Ishikawa (cell line): Measurements from ENCODE around the gene AMMECR1L.

Experiments used
- CEBPB ChIP-seq: IDR thresholded peaks from 2 replicates; pipeline ENCODE4 v1.6.1; 2012
- CREB1 ChIP-seq: IDR thresholded peaks from 2 replicates; pipeline ENCODE4 v1.6.1; 2012; ENCODE audit warnings: low read depth
- EGR1 ChIP-seq: IDR thresholded peaks from 2 replicates; pipeline ENCODE4 v1.6.1; 2012
- EP300 ChIP-seq: IDR thresholded peaks from 2 replicates; pipeline ENCODE4 v1.6.1; 2012; ENCODE audit warnings: borderline replicate concordance
- FOXM1 ChIP-seq: IDR thresholded peaks from 2 replicates; pipeline ENCODE4 v1.6.1; 2012; ENCODE audit warnings: low read depth, borderline replicate concordance
- NFIC ChIP-seq: IDR thresholded peaks from 2 replicates; pipeline ENCODE4 v1.6.1; 2012
- RAD21 ChIP-seq: IDR thresholded peaks from 2 replicates; pipeline ENCODE4 v1.6.1; 2012; ENCODE audit warnings: low read depth
- TAF1 ChIP-seq: IDR thresholded peaks from 2 replicates; pipeline ENCODE4 v1.6.1; 2012; ENCODE audit warnings: low read depth, mild to moderate bottlenecking
- TCF12 ChIP-seq: IDR thresholded peaks from 2 replicates; pipeline ENCODE4 v1.6.1; 2012; ENCODE audit warnings: low read depth
- TEAD4 ChIP-seq: IDR thresholded peaks from 2 replicates; pipeline ENCODE4 v1.6.1; 2012
- YY1 ChIP-seq: IDR thresholded peaks from 2 replicates; pipeline ENCODE4 v1.6.1; 2012; ENCODE audit warnings: low read depth
- ZBTB7A ChIP-seq: IDR thresholded peaks from 2 replicates; pipeline ENCODE4 v1.6.1; 2012; ENCODE audit warnings: low read depth
- TF ChIP-seq, protein P1 (sequence below): IDR thresholded peaks from 2 replicates; pipeline ENCODE4 v1.6.1; 2012; ENCODE audit warnings: low read depth, mild to moderate bottlenecking
- TF ChIP-seq, protein P2 (sequence below): IDR thresholded peaks from 2 replicates; pipeline ENCODE4 v1.6.1; 2012
- TF ChIP-seq, protein P3 (sequence below): IDR thresholded peaks from 2 replicates; pipeline ENCODE4 v1.6.1; 2012

The AMMECR1L gene

DNA sequence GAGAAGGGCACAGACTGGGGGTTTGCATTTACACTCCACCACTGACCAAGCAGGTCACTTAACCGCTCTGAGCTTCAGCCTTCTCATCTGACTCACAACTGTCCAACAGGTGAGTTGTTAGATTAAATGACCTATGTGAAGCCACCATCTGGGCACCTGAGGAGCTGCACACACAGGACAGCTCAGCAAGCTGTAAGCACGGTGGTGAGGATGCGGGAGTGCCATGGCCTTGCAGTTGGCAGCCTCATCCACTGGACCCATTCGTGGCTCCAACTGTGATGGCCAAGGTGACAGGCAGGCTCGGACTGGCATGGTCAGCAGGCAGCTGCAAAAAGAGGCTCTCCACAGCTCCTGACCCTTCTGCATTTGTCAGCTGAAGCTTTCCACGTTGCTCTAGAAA, 23.3 kb upstream of the AMMECR1L start:
- no peak for TF ChIP-seq TAF1
- TF ChIP-seq, protein P1, sequence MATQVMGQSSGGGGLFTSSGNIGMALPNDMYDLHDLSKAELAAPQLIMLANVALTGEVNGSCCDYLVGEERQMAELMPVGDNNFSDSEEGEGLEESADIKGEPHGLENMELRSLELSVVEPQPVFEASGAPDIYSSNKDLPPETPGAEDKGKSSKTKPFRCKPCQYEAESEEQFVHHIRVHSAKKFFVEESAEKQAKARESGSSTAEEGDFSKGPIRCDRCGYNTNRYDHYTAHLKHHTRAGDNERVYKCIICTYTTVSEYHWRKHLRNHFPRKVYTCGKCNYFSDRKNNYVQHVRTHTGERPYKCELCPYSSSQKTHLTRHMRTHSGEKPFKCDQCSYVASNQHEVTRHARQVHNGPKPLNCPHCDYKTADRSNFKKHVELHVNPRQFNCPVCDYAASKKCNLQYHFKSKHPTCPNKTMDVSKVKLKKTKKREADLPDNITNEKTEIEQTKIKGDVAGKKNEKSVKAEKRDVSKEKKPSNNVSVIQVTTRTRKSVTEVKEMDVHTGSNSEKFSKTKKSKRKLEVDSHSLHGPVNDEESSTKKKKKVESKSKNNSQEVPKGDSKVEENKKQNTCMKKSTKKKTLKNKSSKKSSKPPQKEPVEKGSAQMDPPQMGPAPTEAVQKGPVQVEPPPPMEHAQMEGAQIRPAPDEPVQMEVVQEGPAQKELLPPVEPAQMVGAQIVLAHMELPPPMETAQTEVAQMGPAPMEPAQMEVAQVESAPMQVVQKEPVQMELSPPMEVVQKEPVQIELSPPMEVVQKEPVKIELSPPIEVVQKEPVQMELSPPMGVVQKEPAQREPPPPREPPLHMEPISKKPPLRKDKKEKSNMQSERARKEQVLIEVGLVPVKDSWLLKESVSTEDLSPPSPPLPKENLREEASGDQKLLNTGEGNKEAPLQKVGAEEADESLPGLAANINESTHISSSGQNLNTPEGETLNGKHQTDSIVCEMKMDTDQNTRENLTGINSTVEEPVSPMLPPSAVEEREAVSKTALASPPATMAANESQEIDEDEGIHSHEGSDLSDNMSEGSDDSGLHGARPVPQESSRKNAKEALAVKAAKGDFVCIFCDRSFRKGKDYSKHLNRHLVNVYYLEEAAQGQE = no peak

DNA sequence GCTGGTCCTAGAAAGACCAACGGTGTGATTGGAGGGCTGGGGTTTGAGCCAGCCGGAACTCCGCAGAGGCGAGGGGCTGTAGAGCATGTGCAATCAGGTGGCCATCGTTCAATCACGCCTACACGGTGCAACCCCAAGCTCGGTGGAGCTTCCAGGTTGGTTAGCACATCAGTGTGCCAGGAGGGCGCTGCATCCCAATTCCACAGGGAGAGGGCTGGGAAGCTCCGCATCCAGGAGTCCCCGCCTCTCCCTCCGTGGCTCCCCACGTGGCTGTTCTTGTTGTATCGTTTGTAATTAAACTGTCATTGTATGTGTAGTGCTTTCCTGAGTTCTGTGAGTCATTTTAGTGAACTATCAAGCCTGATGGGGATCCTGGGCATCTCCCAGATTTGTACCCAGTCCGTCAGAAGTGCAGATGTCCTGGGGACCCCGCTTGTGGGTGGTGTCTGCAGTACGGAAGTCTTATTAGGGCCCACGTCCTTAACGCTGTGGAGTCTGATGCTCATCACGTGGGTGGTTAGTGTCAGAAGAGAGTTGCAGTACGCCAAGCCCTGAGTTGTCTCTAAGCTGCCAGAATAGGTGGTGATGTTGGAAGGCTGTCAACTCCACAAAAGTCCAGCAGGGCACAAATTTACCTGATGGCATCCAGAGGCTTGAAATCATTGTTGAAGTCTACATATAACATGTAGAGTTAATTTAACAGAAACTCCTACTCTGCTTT, 20.6 kb upstream of the AMMECR1L start:
- TF ChIP-seq RAD21 (no peak), CEBPB (no peak), TAF1 (no peak), TCF12 (no peak), EP300 (no peak), YY1 (no peak), EGR1 (no peak), ZBTB7A (no peak), NFIC (no peak), TEAD4 (no peak)
- TF ChIP-seq, protein P2, sequence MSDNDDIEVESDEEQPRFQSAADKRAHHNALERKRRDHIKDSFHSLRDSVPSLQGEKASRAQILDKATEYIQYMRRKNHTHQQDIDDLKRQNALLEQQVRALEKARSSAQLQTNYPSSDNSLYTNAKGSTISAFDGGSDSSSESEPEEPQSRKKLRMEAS = no peak

DNA sequence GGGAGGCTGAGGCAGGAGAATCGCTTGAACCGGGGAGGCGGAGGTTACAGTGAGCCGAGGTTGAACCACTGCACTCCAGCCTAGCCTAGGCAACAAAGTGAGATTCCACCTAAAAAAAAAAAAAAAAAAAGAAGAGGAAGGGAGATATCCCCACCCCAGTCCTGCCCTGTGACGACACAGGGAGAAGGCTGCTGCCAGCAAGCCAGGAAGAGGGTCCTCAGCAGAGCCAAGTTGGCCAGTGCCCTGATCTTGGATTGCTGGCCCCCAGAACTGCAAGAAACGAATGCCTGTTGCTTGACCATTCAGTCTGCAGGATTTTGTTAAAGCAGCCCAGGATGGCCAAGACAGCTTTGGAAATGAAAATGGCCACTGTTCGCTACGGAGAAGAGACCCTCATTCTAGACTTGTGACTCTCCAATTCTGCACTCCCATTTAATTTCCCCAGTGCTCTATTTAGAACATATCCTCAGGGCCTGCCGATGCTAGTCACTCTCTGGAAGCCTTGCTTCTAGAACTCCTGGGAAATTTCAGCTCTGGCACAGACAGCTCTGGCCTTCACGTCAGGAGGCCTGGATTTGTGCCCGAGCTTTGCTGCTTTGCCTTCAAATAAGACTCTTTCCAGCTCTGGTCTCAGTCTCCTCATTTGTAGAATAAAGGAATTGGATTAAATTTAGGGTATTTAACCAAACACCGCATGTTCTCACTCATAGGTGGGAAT, 15.7 kb upstream of the AMMECR1L start:
- TF ChIP-seq ZBTB7A (no peak), TEAD4 (no peak), CEBPB (no peak), TAF1 (no peak), FOXM1 (no peak), EGR1 (no peak), CREB1 (no peak)
- TF ChIP-seq, protein P2 = no peak
- TF ChIP-seq, protein P1 = no peak

DNA sequence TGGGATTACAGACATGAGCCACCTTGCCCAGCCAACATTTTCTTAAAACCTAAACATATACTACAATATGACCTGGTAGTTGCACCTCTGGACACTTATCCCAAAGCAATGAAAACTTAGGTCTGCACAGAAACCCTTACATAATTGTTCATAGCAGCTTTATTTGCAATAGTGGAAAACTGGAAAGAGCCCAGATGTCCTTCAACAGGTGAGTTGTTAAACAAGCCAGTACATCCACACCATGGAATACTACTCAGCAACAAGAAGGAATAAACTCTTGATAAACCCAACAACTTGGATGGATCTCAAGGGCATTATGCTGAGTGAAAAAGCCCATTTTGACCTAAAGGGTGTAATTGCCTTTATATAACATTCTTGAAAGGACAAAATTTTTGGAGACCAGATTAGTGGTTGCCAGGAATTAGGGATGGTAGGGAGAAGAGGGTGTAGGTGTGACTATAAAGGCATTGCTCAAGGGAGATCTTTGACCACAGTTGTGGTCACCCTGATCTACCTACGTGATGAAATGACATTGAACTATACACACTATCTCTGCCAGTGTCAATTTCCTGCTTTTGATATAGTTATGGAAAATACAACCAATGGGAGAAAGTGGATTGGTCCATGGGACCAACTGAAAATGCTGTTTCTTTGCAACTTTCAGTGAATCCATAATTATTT, 11.9 kb upstream of the AMMECR1L start:
- TF ChIP-seq RAD21 (no peak), EP300 (no peak), FOXM1 (no peak), NFIC (no peak), EGR1 (no peak), TCF12 (no peak), TAF1 (no peak), TEAD4 (no peak)
- TF ChIP-seq, protein P2 = no peak

DNA sequence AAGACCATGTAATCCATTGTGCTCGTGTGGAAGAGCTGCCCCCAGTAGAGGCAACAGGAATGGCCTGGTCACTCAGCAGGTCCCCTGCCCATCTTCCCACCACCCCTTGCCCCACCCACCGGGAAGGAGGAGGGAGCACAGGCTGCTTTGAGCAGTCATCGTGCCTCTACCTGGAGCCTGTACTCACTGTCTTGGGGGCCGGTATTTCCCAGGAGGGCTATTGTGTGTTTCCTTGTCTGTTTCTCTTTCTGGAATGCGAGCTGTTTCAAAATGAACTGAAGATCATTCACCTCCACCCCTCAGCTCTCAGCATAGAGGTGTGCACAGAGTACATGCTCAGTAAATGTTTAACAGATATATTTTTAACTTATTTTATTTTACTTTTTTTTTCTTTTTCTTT, 7.7 kb upstream of the AMMECR1L start:
- TF ChIP-seq TEAD4 (no peak), TCF12 (no peak), FOXM1 (no peak), EP300 (no peak), CEBPB (no peak), CREB1 (no peak), TAF1 (no peak), ZBTB7A (no peak), RAD21 (no peak), NFIC (no peak), YY1 (no peak), EGR1 (no peak)
- TF ChIP-seq, protein P1 = no peak
- TF ChIP-seq, protein P2 = no peak
- TF ChIP-seq, protein P3, sequence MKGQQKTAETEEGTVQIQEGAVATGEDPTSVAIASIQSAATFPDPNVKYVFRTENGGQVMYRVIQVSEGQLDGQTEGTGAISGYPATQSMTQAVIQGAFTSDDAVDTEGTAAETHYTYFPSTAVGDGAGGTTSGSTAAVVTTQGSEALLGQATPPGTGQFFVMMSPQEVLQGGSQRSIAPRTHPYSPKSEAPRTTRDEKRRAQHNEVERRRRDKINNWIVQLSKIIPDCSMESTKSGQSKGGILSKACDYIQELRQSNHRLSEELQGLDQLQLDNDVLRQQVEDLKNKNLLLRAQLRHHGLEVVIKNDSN = no peak
